HepG2 (cell line): ENCODE results near the gene GLE1. TPM values are rescaled to one million over a fixed set of nuclear protein-coding genes. Genes with fewer than 3 reads are reported as not detected.

Experiments used
- ARHGAP35 ChIP-seq: sonication (generic); formaldehyde crosslinking; IDR thresholded peaks from 2 replicates; pipeline ENCODE4 v1.9.0; 2022; ENCODE audit warnings: mild to moderate bottlenecking, inconsistent platforms, moderate library complexity, missing genetic modification reagents, borderline replicate concordance
- CBX5 ChIP-seq: sonication (generic); formaldehyde crosslinking; IDR thresholded peaks from 2 replicates; pipeline ENCODE4 v1.4.0; 2020; ENCODE audit warnings: missing genetic modification reagents, borderline replicate concordance
- DMAP1 ChIP-seq: IDR thresholded peaks from 2 replicates; pipeline ENCODE4 v1.6.1; 2016
- DR1 ChIP-seq: sonication (generic); formaldehyde crosslinking; IDR thresholded peaks from 2 replicates; pipeline ENCODE4 v1.8.0; 2021; ENCODE audit warnings: mild to moderate bottlenecking, missing genetic modification reagents, inconsistent platforms
- GABPB1 ChIP-seq: IDR thresholded peaks from 2 replicates; pipeline ENCODE4 v1.6.1; 2016; ENCODE audit warnings: mild to moderate bottlenecking, missing genetic modification reagents, moderate library complexity, missing compliant biosample characterization
- JUN ChIP-seq: sonication (generic); formaldehyde crosslinking; IDR thresholded peaks from 2 replicates; pipeline ENCODE4 v1.4.0; 2020; ENCODE audit warnings: mild to moderate bottlenecking, missing genetic modification reagents
- MLLT10 ChIP-seq: sonication (generic); formaldehyde crosslinking; IDR thresholded peaks from 2 replicates; pipeline ENCODE4 v1.4.0; 2020; ENCODE audit warnings: missing genetic modification reagents
- NFE2L1 ChIP-seq: sonication (generic); formaldehyde crosslinking; IDR thresholded peaks from 2 replicates; pipeline ENCODE4 v1.4.0; 2020; ENCODE audit warnings: missing genetic modification reagents, mild to moderate bottlenecking, borderline replicate concordance
- PLRG1 ChIP-seq: fragments of 450-650 bp; conservative IDR thresholded peaks from 2 replicates; pipeline ENCODE4 v1.6.1; 2016
- SNAI1 ChIP-seq: sonication (generic); formaldehyde crosslinking; IDR thresholded peaks from 2 replicates; pipeline ENCODE4 v1.5.0; 2020; ENCODE audit warnings: mild to moderate bottlenecking, missing genetic modification reagents, borderline replicate concordance
- SOX5 ChIP-seq: IDR thresholded peaks from 2 replicates; pipeline ENCODE4 v1.6.1; 2016; ENCODE audit warnings: borderline replicate concordance
- ZMYM4 ChIP-seq: sonication (generic); formaldehyde crosslinking; IDR thresholded peaks from 2 replicates; pipeline ENCODE4 v1.8.1; 2023; ENCODE audit warnings: mild to moderate bottlenecking, missing genetic modification reagents
- ZNF124 ChIP-seq: sonication (generic); formaldehyde crosslinking; IDR thresholded peaks from 2 replicates; pipeline ENCODE4 v1.4.0; 2020; ENCODE audit warnings: missing genetic modification reagents
- ZNF260 ChIP-seq: sonication (generic); formaldehyde crosslinking; IDR thresholded peaks from 2 replicates; pipeline ENCODE4 v1.4.0; 2020; ENCODE audit warnings: missing genetic modification reagents, low read depth, mild to moderate bottlenecking, borderline replicate concordance
- ZNF317 ChIP-seq: sonication (generic); formaldehyde crosslinking; IDR thresholded peaks from 2 replicates; pipeline ENCODE4 v1.5.0; 2020; ENCODE audit warnings: mild to moderate bottlenecking, missing genetic modification reagents
- ZNF33A ChIP-seq: sonication (generic); formaldehyde crosslinking; IDR thresholded peaks from 2 replicates; pipeline ENCODE4 v1.5.1; 2020; ENCODE audit warnings: missing genetic modification reagents, mild to moderate bottlenecking, moderate library complexity, borderline replicate concordance
- ZNF367 ChIP-seq: sonication (generic); formaldehyde crosslinking; IDR thresholded peaks from 2 replicates; pipeline ENCODE4 v1.4.0; 2020; ENCODE audit warnings: missing genetic modification reagents, borderline replicate concordance
- ZNF530 ChIP-seq: sonication (generic); formaldehyde crosslinking; IDR thresholded peaks from 2 replicates; pipeline ENCODE4 v1.5.0; 2020; ENCODE audit warnings: low read depth, mild to moderate bottlenecking, missing genetic modification reagents
- ZNF558 ChIP-seq: sonication (generic); formaldehyde crosslinking; IDR thresholded peaks from 2 replicates; pipeline ENCODE4 v1.9.0; 2022; ENCODE audit warnings: mild to moderate bottlenecking, missing genetic modification reagents, borderline replicate concordance
- polyA plus RNA-seq, 8 experiments: library from polyadenylated mRNA; depleted of rRNA in 3 of 8; stranded (reverse) in 7 of 8; unstranded in 1 of 8; fragments of >200 nt; fragmentation: Illumina TruSeq in 4 of 8; extraction: Trizol in 4 of 8; gene quantifications; 2 replicates each; pipeline versions ENCODE4 v1.2.1 to v1.2.3, GENCODE V29; 2011 to 2016; ENCODE audit warnings: low read depth in 4 of 8, missing spikeins in 1 of 8, mixed read lengths in 1 of 8; ENCODE audit not compliant: insufficient read depth in 1 of 8
- total RNA-seq, 5 experiments: library from RNA; depleted of rRNA; stranded (reverse); fragments of >200 nt; fragmentation: Illumina TruSeq; extraction: Trizol; gene quantifications; 2 replicates each; pipeline ENCODE4 v1.2.3, GENCODE V29; 2016; ENCODE audit warnings: low read depth in 1 of 5
- TF ChIP-seq, protein P1 (sequence below): conservative IDR thresholded peaks from 2 replicates; pipeline ENCODE4 v1.6.1; 2018; ENCODE audit warnings: missing genetic modification reagents
- TF ChIP-seq, protein P2 (sequence below): sonication (generic); formaldehyde crosslinking; IDR thresholded peaks from 2 replicates; pipeline ENCODE4 v1.4.0; 2020; ENCODE audit warnings: missing genetic modification reagents, borderline replicate concordance
- TF ChIP-seq, protein P3 (sequence below): sonication (generic); formaldehyde crosslinking; IDR thresholded peaks from 2 replicates; pipeline ENCODE4 v1.4.0; 2020; ENCODE audit warnings: mild to moderate bottlenecking, missing genetic modification reagents, borderline replicate concordance
- TF ChIP-seq, protein P4 (sequence below): sonication (generic); formaldehyde crosslinking; IDR thresholded peaks from 2 replicates; pipeline ENCODE4 v1.8.0; 2022; ENCODE audit warnings: missing genetic modification reagents, mild to moderate bottlenecking, borderline replicate concordance
- TF ChIP-seq, protein P5 (sequence below): sonication (generic); formaldehyde crosslinking; IDR thresholded peaks from 2 replicates; pipeline ENCODE4 v1.8.1; 2023; ENCODE audit warnings: mild to moderate bottlenecking, missing genetic modification reagents, borderline replicate concordance
- TF ChIP-seq, protein P6 (sequence below): sonication (generic); formaldehyde crosslinking; IDR thresholded peaks from 2 replicates; pipeline ENCODE4 v1.5.0; 2020; ENCODE audit warnings: missing genetic modification reagents

GLE1 gene
- total and polyA plus RNA-seq, 2 of the 13 experiments (the other 11 are each of a cell fraction or from before 2014, with no cell fraction given), result 14.7 to 28.8 TPM

DNA sequence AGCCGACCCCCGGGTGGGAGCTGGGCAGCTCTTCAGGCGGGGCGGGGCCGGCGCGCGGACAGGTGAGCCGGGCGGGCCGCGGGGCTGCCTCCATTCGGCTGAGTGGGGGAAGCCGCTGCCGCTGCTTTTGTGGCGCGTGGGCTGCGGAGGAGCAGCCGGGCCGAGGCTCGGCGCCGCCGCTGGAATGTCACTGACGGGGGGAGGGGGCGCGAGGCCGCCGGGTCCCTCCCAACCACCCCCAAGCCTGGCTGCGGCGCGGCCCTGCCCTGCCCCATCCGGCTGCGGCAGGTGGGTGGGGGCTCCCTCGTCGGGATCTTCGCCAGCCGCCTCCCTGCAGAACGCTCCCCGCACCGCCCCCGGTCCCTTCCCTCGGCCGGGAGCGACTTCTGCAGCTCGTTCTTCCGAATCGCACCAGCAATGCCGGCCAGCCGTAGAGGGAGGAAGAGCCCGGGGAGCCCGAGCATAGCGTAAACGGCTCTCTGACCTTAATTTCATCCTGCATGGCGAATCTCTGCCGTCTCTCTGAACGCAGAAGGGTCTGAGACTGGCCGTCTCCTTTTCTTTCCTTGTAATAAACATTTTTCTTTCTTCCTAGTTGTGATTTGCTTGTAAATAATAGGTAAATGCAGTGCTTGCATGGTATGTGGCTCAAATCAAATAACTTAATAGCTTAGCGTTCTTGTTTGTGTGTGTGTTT lies 48.4 kb downstream of the GLE1 start (continued):
- TF ChIP-seq DMAP1 (CRISPR knock-in tag) (no peak), SNAI1 (no peak), CBX5 (CRISPR knock-in tag) (no peak), GABPB1 (CRISPR knock-in tag) (no peak; the same call in 1 of the 2 replicates), MLLT10 (CRISPR knock-in tag) (no peak), NFE2L1 (CRISPR knock-in tag) (no peak), ZNF260 (CRISPR knock-in tag) (no peak), ZNF558 (CRISPR knock-in tag) (0 out of 2 replicates have a peak, but pooled peaks have one; percentile 4), ZNF367 (CRISPR knock-in tag) (no peak), ZNF317 (no peak), PLRG1 (no peak), ZMYM4 (CRISPR knock-in tag) (no peak), JUN (CRISPR knock-in tag) (no peak), ZNF124 (CRISPR knock-in tag) (no peak), SOX5 (no peak), ZNF33A (no peak), ARHGAP35 (no peak), DR1 (CRISPR knock-in tag) (no peak), ZNF530 (CRISPR knock-in tag) (no peak)
- TF ChIP-seq, protein P1, sequence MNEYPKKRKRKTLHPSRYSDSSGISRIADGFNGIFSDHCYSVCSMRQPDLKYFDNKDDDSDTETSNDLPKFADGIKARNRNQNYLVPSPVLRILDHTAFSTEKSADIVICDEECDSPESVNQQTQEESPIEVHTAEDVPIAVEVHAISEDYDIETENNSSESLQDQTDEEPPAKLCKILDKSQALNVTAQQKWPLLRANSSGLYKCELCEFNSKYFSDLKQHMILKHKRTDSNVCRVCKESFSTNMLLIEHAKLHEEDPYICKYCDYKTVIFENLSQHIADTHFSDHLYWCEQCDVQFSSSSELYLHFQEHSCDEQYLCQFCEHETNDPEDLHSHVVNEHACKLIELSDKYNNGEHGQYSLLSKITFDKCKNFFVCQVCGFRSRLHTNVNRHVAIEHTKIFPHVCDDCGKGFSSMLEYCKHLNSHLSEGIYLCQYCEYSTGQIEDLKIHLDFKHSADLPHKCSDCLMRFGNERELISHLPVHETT, result no peak
- TF ChIP-seq, protein P2, sequence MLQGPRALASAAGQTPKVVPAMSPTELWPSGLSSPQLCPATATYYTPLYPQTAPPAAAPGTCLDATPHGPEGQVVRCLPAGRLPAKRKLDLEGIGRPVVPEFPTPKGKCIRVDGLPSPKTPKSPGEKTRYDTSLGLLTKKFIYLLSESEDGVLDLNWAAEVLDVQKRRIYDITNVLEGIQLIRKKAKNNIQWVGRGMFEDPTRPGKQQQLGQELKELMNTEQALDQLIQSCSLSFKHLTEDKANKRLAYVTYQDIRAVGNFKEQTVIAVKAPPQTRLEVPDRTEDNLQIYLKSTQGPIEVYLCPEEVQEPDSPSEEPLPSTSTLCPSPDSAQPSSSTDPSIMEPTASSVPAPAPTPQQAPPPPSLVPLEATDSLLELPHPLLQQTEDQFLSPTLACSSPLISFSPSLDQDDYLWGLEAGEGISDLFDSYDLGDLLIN (CRISPR knock-in tag), result no peak
- TF ChIP-seq, protein P3, sequence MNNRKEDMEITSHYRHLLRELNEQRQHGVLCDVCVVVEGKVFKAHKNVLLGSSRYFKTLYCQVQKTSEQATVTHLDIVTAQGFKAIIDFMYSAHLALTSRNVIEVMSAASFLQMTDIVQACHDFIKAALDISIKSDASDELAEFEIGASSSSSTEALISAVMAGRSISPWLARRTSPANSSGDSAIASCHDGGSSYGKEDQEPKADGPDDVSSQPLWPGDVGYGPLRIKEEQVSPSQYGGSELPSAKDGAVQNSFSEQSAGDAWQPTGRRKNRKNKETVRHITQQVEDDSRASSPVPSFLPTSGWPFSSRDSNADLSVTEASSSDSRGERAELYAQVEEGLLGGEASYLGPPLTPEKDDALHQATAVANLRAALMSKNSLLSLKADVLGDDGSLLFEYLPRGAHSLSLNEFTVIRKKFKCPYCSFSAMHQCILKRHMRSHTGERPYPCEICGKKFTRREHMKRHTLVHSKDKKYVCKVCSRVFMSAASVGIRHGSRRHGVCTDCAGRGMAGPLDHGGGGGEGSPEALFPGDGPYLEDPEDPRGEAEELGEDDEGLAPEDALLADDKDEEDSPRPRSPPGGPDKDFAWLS, result no peak
- TF ChIP-seq, protein P4, sequence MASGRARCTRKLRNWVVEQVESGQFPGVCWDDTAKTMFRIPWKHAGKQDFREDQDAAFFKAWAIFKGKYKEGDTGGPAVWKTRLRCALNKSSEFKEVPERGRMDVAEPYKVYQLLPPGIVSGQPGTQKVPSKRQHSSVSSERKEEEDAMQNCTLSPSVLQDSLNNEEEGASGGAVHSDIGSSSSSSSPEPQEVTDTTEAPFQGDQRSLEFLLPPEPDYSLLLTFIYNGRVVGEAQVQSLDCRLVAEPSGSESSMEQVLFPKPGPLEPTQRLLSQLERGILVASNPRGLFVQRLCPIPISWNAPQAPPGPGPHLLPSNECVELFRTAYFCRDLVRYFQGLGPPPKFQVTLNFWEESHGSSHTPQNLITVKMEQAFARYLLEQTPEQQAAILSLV, result no peak; the same call in 1 of the 2 replicates
- TF ChIP-seq, protein P5, sequence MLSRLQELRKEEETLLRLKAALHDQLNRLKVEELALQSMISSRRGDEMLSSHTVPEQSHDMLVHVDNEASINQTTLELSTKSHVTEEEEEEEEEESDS (CRISPR knock-in tag), result no peak
- TF ChIP-seq, protein P6, sequence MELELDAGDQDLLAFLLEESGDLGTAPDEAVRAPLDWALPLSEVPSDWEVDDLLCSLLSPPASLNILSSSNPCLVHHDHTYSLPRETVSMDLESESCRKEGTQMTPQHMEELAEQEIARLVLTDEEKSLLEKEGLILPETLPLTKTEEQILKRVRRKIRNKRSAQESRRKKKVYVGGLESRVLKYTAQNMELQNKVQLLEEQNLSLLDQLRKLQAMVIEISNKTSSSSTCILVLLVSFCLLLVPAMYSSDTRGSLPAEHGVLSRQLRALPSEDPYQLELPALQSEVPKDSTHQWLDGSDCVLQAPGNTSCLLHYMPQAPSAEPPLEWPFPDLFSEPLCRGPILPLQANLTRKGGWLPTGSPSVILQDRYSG (CRISPR knock-in tag), result no peak
